DND-41 (cell line): ENCODE results near the gene TMEM117.
"Not testable (repeated sequence)": the region's sequence is repeated elsewhere in the genome, so short reads cannot be mapped to it uniquely, and the experiment has no call there.

Source experiments
- ATAC-seq: fragments of 200-7000 bp; cut with Tn5 transposase; 3 replicates; pipeline ENCODE4 v1.9.1; 2021; ENCODE audit warnings: low read depth; ENCODE audit not compliant: insufficient read depth
- DNase-seq: peaks from one replicate; pipeline ENCODE4 v3.0.0-alpha.2; 2020
- H2AFZ ChIP-seq: 2 replicates; pipeline ENCODE4 v1.6.0; 2012; ENCODE audit warnings: low read depth, low read length
- H3K27ac ChIP-seq: 2 replicates; pipeline ENCODE4 v1.5.1; 2012; ENCODE audit warnings: low read length, inconsistent platforms
- H3K27me3 ChIP-seq: fragments of 200-600 bp; sonication (generic); 2 replicates; pipeline ENCODE4 v1.6.0; 2012; ENCODE audit warnings: low read length, mild to moderate bottlenecking, inconsistent platforms; ENCODE audit not compliant: insufficient read depth, poor library complexity
- H3K36me3 ChIP-seq: 2 replicates; pipeline ENCODE4 v1.5.1; 2012; ENCODE audit warnings: low read length, inconsistent platforms; ENCODE audit not compliant: insufficient read depth
- H3K4me1 ChIP-seq: 2 replicates; pipeline ENCODE4 v1.5.1; 2012; ENCODE audit warnings: mild to moderate bottlenecking, low read length; ENCODE audit not compliant: insufficient read depth
- H3K4me2 ChIP-seq: 2 replicates; pipeline ENCODE4 v1.6.0; 2012; ENCODE audit warnings: mild to moderate bottlenecking, moderate library complexity, low read length, inconsistent platforms; ENCODE audit not compliant: insufficient read depth
- H3K4me3 ChIP-seq, 2 experiments: fragments of 200-600 bp in 1 of 2; shearing (Covaris generic) in 1 of 2; 2 replicates each; pipeline ENCODE4 v1.5.1; 2012 to 2016; ENCODE audit warnings: inconsistent platforms in 2 of 2, low read length in 2 of 2, mild to moderate bottlenecking in 2 of 2, low read depth in 1 of 2, moderate library complexity in 1 of 2
- H3K79me2 ChIP-seq: 2 replicates; pipeline ENCODE4 v1.6.0; 2012; ENCODE audit warnings: low read length, inconsistent platforms; ENCODE audit not compliant: insufficient read depth
- H3K9ac ChIP-seq: 2 replicates; pipeline ENCODE4 v1.6.0; 2012; ENCODE audit warnings: low read depth, mild to moderate bottlenecking, inconsistent platforms, low read length, moderate library complexity
- H3K9me3 ChIP-seq: 2 replicates; pipeline ENCODE4 v1.5.1; 2012; ENCODE audit warnings: low read length, moderate library complexity, mild to moderate bottlenecking, inconsistent platforms; ENCODE audit not compliant: insufficient read depth, severe bottlenecking
- H4K20me1 ChIP-seq: 2 replicates; pipeline ENCODE4 v1.6.0; 2012; ENCODE audit warnings: low read length; ENCODE audit not compliant: insufficient read depth
- CTCF ChIP-seq: IDR thresholded peaks from 2 replicates; pipeline ENCODE4 v1.5.1; 2012; ENCODE audit warnings: borderline replicate concordance, low read length, moderate library complexity, mild to moderate bottlenecking; ENCODE audit not compliant: poor library complexity, severe bottlenecking; ENCODE audit errors: extremely low read depth
- EZH2 ChIP-seq: IDR thresholded peaks from 3 replicates; pipeline ENCODE4 v1.6.1; 2012; ENCODE audit warnings: borderline replicate concordance, low read depth, mild to moderate bottlenecking, moderate library complexity, low read length, inconsistent platforms; ENCODE audit not compliant: severe bottlenecking

The TMEM117 gene

GRCh38 chr12:43842259-43842658 lies 6.4 kb downstream of the TMEM117 start:
- TF ChIP-seq CTCF (no peak), EZH2 (no peak)
- H3K9ac ChIP-seq = no peak overlapping the region
- no peaks in the 10 kb centered on the region for H3K36me3 ChIP-seq
- no peaks in the 10 kb centered on the region for H3K79me2 ChIP-seq
- no peak overlapping the region for H3K27ac ChIP-seq
- DNase-seq (no peak), ATAC-seq (no peak)
- no peak overlapping the region for H3K4me3 ChIP-seq
- H3K4me1 ChIP-seq = no peaks in the 10 kb centered on the region
- no peaks in the 10 kb centered on the region for H3K9me3 ChIP-seq
- H3K4me2 ChIP-seq = no peak overlapping the region
- H3K27me3 ChIP-seq = peaks cover 13% of the 10 kb centered on the region
- no peaks in the 10 kb centered on the region for H4K20me1 ChIP-seq
- H2AFZ ChIP-seq = no peak overlapping the region

- H3K9ac ChIP-seq, H3K9me3 ChIP-seq, ATAC-seq, H3K4me2 ChIP-seq, H3K4me3 ChIP-seq, H3K27ac ChIP-seq, H3K79me2 ChIP-seq, H3K27me3 ChIP-seq, H2AFZ ChIP-seq, DNase-seq, H3K36me3 ChIP-seq, H4K20me1 ChIP-seq, H3K4me1 ChIP-seq: not testable (repeated sequence)
These were observed 11.7 kb downstream of the TMEM117 start for GRCh38 chr12:43847425-43848225.

GRCh38 chr12:43848226-43848507 lies 12.3 kb downstream of the TMEM117 start:
- no peak for DNase-seq
- no peak overlapping the region for H3K27ac ChIP-seq
- no peak for TF ChIP-seq EZH2
- no peak for TF ChIP-seq CTCF
- H3K4me3 ChIP-seq = no peak overlapping the region
- no peaks in the 10 kb centered on the region for H3K4me1 ChIP-seq
- no peak overlapping the region for H3K9ac ChIP-seq
- no peaks in the 10 kb centered on the region for H3K27me3 ChIP-seq
- H3K36me3 ChIP-seq = no peaks in the 10 kb centered on the region
- no peaks in the 10 kb centered on the region for H3K9me3 ChIP-seq
- H3K79me2 ChIP-seq = no peaks in the 10 kb centered on the region
- no peak overlapping the region for H2AFZ ChIP-seq
- ATAC-seq = no peak
- no peaks in the 10 kb centered on the region for H4K20me1 ChIP-seq
- no peak overlapping the region for H3K4me2 ChIP-seq

- no peaks in the 10 kb centered on the region for H3K9me3 ChIP-seq
- no peak overlapping the region for H3K9ac ChIP-seq
- no peaks in the 10 kb centered on the region for H3K4me1 ChIP-seq
- no peaks in the 10 kb centered on the region for H3K79me2 ChIP-seq
- H3K27ac ChIP-seq = no peak overlapping the region
- TF ChIP-seq EZH2 (no peak), CTCF (no peak)
- no peaks in the 10 kb centered on the region for H4K20me1 ChIP-seq
- no peak overlapping the region for H2AFZ ChIP-seq
- no peak overlapping the region for H3K4me2 ChIP-seq
- no peak for ATAC-seq
- no peak for DNase-seq
- H3K36me3 ChIP-seq = no peaks in the 10 kb centered on the region
- no peak overlapping the region for H3K4me3 ChIP-seq
- no peaks in the 10 kb centered on the region for H3K27me3 ChIP-seq
These were observed 12.9 kb downstream of the TMEM117 start for GRCh38 chr12:43848786-43849185.
